GM12873 (cell line): ENCODE measurements around the gene SRSF10.

Experiments used
- TF ChIP-seq, protein P1 (sequence below): IDR thresholded peaks from 2 replicates; pipeline ENCODE4 v1.5.1; 2012; ENCODE audit warnings: low read depth, mild to moderate bottlenecking, moderate library complexity, low read length, control low read depth; ENCODE audit not compliant: insufficient read depth; ENCODE audit errors: missing control alignments

Gene SRSF10

DNA sequence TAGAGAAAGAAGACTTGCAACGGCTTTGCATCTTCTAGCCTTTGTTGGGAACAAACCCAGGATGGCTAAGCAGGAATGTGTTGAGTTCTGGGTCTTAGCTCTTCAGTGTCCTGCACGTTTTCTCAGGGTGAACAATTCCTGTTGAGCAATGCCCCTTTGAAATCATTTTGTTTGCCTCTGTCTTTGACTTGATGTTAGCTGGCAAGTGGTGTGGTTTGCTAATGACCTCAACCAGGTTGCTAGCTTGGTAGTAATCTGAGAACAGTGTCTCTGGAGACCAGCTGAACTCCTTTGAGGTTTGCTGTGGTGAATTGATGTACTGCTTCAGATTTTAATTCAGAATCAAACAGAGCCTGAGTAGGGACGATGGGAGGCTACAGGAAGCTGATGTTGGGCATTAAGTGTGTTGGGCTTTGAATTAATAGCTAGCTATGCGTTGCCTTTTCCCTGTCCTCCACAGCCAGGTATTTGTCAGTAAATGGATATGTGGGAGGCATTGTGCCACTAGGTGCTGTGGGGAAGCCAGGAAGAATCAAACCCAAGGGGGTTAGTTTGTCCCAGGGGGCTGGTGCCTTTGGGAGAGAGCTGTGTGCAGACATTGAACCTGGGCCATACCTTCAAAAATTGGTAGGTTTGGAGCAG, 23.3 kb upstream of the SRSF10 start:
- TF ChIP-seq, protein P1, sequence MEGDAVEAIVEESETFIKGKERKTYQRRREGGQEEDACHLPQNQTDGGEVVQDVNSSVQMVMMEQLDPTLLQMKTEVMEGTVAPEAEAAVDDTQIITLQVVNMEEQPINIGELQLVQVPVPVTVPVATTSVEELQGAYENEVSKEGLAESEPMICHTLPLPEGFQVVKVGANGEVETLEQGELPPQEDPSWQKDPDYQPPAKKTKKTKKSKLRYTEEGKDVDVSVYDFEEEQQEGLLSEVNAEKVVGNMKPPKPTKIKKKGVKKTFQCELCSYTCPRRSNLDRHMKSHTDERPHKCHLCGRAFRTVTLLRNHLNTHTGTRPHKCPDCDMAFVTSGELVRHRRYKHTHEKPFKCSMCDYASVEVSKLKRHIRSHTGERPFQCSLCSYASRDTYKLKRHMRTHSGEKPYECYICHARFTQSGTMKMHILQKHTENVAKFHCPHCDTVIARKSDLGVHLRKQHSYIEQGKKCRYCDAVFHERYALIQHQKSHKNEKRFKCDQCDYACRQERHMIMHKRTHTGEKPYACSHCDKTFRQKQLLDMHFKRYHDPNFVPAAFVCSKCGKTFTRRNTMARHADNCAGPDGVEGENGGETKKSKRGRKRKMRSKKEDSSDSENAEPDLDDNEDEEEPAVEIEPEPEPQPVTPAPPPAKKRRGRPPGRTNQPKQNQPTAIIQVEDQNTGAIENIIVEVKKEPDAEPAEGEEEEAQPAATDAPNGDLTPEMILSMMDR = no peak

DNA sequence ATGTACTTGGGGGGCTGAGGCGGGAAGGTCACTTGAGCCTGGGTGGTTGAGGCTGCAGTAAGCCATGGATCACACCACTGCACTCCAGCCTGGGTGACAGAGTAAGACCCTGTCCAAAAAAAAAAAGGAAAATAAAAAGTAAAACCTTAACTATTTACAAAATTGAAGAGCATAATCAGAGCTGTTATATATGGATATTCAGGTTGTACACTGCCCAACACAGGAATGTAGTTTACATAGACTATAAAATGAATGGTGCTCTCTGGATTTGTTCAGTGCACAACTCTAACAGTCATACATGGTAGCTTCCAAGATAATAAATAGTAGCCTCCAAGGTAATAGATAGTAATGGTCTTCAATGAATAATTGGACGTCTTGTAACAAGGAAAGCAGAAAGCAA, 22.6 kb upstream of the SRSF10 start:
- TF ChIP-seq, protein P1 = no peak

DNA sequence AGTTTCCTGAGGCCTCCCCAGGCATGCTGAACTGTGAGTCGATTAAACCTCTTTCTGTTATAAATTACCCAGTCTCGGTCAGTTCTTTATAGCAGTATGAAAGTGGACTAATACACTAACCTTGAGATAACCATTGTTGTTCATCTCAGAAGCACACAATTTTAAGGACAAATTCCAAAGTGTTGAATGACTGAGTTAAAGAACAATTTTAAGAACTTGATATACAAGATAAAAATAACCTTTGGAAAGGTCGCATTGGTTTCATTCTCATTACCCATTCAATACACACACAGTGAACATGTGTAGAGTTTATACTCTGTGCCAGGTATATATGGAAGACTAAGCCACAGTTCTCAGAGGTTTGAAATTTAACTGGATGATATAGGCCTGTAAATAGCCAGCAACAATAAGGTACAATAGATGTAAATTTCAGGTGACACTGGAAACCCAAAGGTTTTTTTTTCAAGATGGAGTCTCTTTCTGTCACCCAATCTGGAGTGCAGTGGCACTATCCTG, 19.1 kb upstream of the SRSF10 start:
- TF ChIP-seq, protein P1 = no peak

DNA sequence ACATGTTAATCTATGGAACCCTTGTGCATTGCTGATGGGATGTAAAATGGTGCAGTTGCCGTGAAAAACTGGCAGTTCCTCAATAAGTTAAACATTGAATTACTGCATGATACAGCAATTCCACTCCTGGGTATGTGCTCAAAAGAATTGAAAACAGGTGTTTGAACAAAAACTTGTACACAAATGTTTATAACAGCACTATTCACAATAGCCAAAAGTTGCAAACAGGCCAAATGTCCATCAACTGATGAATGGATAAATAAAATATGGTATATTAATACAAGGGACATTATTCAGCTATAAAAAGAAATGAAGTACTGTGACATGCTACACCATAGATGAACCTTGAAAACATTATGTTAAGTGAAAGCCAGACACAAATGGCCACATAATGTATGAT, 17.7 kb upstream of the SRSF10 start:
- TF ChIP-seq, protein P1 = no peak

DNA sequence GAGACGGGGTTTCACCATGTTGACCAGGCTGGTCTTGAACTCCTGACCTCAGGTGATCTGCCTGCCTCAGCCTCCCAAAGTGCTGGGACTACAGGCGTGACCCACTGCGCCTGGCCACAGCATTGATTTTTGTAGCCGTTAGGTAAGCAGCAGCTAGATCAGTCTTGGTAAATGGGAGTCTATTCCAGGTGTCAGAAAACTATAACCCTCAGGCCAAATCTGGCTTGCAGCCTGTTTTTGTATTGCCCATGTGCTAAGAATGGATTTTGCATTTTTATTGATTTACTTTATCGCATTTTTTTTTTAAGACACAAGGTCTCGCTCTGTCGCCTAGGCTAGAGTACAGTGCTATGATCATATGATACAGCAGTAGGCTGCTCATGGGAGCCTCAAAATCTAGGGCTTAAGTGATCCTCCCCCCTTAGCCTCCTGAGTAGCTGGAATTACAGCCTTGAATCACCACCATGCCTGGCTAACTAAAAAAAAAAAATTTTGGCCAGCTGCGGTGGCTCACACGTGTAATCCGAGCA, 16.6 kb upstream of the SRSF10 start:
- TF ChIP-seq, protein P1 = no peak

DNA sequence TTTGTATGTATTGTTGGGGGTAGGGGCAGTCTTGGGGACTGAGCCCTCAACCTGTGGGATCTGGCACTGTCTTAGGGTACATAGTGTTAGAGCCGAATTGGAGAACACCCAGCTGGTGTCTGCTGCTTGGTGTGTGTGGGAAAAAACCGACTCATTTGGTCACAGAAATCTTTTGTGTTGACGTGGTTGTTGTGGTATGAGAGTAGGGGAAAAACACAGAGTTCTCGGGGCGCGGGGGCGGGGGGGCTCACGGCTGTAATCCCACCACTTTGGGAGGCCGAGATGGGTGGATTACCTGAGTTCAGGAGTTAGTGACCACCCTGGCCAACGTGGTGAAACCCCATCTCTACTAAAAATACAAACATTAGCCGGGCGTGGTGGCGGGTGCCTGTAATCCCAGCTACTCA, 15.3 kb upstream of the SRSF10 start:
- TF ChIP-seq, protein P1 = no peak

DNA sequence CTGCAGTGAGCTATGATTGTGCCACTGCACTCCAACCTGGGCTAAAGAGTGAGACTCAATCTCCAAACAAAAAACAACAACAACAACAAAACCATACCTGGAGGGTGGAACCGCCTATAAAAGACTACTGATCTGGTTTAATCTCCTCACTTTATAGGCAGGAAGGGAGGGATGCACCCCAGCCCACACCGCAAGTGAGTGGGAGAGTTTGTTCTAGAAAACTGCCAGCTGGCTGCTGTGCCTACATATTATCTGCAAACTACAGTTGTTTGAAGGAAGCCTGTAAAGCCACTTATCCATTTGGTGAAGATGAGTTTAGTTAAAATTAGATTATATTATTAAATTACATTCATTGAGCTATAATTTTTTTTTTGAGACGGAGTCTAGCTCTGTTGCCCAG, 9.1 kb upstream of the SRSF10 start:
- TF ChIP-seq, protein P1 = no peak
